HepG2 (cell line): ENCODE results near the gene CYB5A. TPM values are rescaled to one million over a fixed set of nuclear protein-coding genes. Genes with fewer than 3 reads are reported as not detected.

ENCODE experiments used
- ARNTL ChIP-seq: sonication (generic); formaldehyde crosslinking; IDR thresholded peaks from 2 replicates; pipeline ENCODE4 v1.4.0; 2020; ENCODE audit warnings: mild to moderate bottlenecking, missing genetic modification reagents
- CBFB ChIP-seq: sonication (generic); formaldehyde crosslinking; IDR thresholded peaks from 2 replicates; pipeline ENCODE4 v1.4.0; 2020; ENCODE audit warnings: missing genetic modification reagents
- CBX5 ChIP-seq: sonication (generic); formaldehyde crosslinking; IDR thresholded peaks from 2 replicates; pipeline ENCODE4 v1.4.0; 2020; ENCODE audit warnings: missing genetic modification reagents, borderline replicate concordance
- KDM5A ChIP-seq: fragments of 200-600 bp; sonication (generic); IDR thresholded peaks from 2 replicates; pipeline ENCODE4 v1.7.0; 2018; ENCODE audit warnings: antibody characterized with exemption, mild to moderate bottlenecking, low read length, borderline replicate concordance
- NFE2L2 ChIP-seq: fragments of 150-350 bp; IDR thresholded peaks from 2 replicates; pipeline ENCODE4 v1.6.1; 2014; ENCODE audit warnings: low read length
- PTBP1 ChIP-seq: fragments of 200-400 bp; formaldehyde crosslinking; IDR thresholded peaks from 2 replicates; pipeline ENCODE4 v1.6.1; 2018; ENCODE audit warnings: low read length, low read depth; ENCODE audit not compliant: poor library complexity, severe bottlenecking
- RAD21 ChIP-seq: fragments of 450-650 bp; formaldehyde crosslinking; IDR thresholded peaks from 2 replicates; pipeline ENCODE4 v1.5.0; 2020; ENCODE audit warnings: mild to moderate bottlenecking
- ZFX ChIP-seq: sonication (generic); formaldehyde crosslinking; IDR thresholded peaks from 2 replicates; pipeline ENCODE4 v1.4.0; 2020; ENCODE audit warnings: mild to moderate bottlenecking, low read depth, missing genetic modification reagents, moderate library complexity
- ZMYM2 ChIP-seq: sonication (generic); formaldehyde crosslinking; IDR thresholded peaks from 2 replicates; pipeline ENCODE4 v1.8.0; 2022; ENCODE audit warnings: mild to moderate bottlenecking, missing genetic modification reagents
- ZNF264 ChIP-seq: sonication (generic); formaldehyde crosslinking; IDR thresholded peaks from 2 replicates; pipeline ENCODE4 v1.4.0; 2020; ENCODE audit warnings: missing genetic modification reagents
- ZNF644 ChIP-seq: IDR thresholded peaks from 2 replicates; pipeline ENCODE4 v1.6.1; 2016; ENCODE audit warnings: low read depth
- ZNF792 ChIP-seq: IDR thresholded peaks from 2 replicates; pipeline ENCODE4 v1.6.1; 2016
- polyA plus RNA-seq, 8 experiments: library from polyadenylated mRNA; depleted of rRNA in 3 of 8; stranded (reverse) in 7 of 8; unstranded in 1 of 8; fragments of >200 nt; fragmentation: Illumina TruSeq in 4 of 8; extraction: Trizol in 4 of 8; gene quantifications; 2 replicates each; pipeline versions ENCODE4 v1.2.1 to v1.2.3, GENCODE V29; 2011 to 2016; ENCODE audit warnings: low read depth in 4 of 8, missing spikeins in 1 of 8, mixed read lengths in 1 of 8; ENCODE audit not compliant: insufficient read depth in 1 of 8
- total RNA-seq, 5 experiments: library from RNA; depleted of rRNA; stranded (reverse); fragments of >200 nt; fragmentation: Illumina TruSeq; extraction: Trizol; gene quantifications; 2 replicates each; pipeline ENCODE4 v1.2.3, GENCODE V29; 2016; ENCODE audit warnings: low read depth in 1 of 5
- TF ChIP-seq, protein P1 (sequence below): sonication (generic); formaldehyde crosslinking; IDR thresholded peaks from 2 replicates; pipeline ENCODE4 v1.4.0; 2020; ENCODE audit warnings: missing genetic modification reagents
- TF ChIP-seq, protein P2 (sequence below): sonication (generic); formaldehyde crosslinking; IDR thresholded peaks from 2 replicates; pipeline ENCODE4 v1.5.1; 2020; ENCODE audit warnings: mild to moderate bottlenecking, missing genetic modification reagents, moderate library complexity
- TF ChIP-seq, protein P3 (sequence below): sonication (generic); formaldehyde crosslinking; IDR thresholded peaks from 2 replicates; pipeline ENCODE4 v1.8.1; 2023; ENCODE audit warnings: mild to moderate bottlenecking, missing genetic modification reagents
- TF ChIP-seq, protein P4 (sequence below): sonication (generic); formaldehyde crosslinking; IDR thresholded peaks from 2 replicates; pipeline ENCODE4 v1.5.0; 2020; ENCODE audit warnings: missing genetic modification reagents
- TF ChIP-seq, protein P5 (sequence below): sonication (generic); formaldehyde crosslinking; IDR thresholded peaks from 2 replicates; pipeline ENCODE4 v1.4.0; 2020; ENCODE audit warnings: mild to moderate bottlenecking, low read depth, missing genetic modification reagents

The CYB5A gene
- total and polyA plus RNA-seq, 2 of the 13 experiments (the other 11 are each of a cell fraction or from before 2014, with no cell fraction given) = 215 to 356 TPM

DNA sequence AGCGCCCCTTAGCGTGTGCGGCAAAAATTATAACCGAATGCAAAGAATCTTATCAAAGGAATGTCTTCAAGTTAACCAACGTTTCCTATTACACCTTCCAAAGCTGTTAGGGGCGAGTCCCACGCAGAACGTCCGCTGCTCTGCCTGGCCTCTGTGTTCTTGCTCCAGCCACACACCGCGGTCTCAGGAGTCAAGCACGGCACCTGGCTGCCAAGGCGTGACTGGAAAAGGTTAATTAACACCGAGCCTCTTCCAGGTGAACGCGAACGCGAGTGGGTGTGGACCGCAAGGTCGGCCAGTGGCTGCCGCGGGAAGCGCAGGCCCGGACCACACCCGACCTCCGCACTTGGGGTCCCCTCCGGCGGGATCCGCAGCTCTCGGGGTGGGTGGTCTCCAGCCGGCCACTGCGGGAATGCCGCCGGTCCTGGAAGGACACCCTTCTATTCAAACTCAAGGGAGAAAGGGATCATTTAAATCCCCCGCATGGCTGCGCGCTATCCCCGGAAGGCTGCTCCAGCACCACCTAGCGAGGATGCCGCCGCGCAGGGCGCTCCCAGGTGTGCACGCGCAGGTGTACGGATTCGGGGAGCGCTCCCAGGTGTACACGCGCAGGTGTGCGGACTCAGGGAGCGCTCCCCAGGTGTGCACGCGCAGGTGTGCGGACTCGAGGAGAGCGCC is 830 bp downstream of the CYB5A start (continued):
- TF ChIP-seq, protein P1, sequence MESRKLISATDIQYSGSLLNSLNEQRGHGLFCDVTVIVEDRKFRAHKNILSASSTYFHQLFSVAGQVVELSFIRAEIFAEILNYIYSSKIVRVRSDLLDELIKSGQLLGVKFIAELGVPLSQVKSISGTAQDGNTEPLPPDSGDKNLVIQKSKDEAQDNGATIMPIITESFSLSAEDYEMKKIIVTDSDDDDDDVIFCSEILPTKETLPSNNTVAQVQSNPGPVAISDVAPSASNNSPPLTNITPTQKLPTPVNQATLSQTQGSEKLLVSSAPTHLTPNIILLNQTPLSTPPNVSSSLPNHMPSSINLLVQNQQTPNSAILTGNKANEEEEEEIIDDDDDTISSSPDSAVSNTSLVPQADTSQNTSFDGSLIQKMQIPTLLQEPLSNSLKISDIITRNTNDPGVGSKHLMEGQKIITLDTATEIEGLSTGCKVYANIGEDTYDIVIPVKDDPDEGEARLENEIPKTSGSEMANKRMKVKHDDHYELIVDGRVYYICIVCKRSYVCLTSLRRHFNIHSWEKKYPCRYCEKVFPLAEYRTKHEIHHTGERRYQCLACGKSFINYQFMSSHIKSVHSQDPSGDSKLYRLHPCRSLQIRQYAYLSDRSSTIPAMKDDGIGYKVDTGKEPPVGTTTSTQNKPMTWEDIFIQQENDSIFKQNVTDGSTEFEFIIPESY = peak; percentile 54
- 0 out of 2 replicates have a peak, but pooled peaks have one; percentile 50 for TF ChIP-seq ARNTL (CRISPR knock-in tag)
- TF ChIP-seq PTBP1 = no peak
- TF ChIP-seq, protein P2, sequence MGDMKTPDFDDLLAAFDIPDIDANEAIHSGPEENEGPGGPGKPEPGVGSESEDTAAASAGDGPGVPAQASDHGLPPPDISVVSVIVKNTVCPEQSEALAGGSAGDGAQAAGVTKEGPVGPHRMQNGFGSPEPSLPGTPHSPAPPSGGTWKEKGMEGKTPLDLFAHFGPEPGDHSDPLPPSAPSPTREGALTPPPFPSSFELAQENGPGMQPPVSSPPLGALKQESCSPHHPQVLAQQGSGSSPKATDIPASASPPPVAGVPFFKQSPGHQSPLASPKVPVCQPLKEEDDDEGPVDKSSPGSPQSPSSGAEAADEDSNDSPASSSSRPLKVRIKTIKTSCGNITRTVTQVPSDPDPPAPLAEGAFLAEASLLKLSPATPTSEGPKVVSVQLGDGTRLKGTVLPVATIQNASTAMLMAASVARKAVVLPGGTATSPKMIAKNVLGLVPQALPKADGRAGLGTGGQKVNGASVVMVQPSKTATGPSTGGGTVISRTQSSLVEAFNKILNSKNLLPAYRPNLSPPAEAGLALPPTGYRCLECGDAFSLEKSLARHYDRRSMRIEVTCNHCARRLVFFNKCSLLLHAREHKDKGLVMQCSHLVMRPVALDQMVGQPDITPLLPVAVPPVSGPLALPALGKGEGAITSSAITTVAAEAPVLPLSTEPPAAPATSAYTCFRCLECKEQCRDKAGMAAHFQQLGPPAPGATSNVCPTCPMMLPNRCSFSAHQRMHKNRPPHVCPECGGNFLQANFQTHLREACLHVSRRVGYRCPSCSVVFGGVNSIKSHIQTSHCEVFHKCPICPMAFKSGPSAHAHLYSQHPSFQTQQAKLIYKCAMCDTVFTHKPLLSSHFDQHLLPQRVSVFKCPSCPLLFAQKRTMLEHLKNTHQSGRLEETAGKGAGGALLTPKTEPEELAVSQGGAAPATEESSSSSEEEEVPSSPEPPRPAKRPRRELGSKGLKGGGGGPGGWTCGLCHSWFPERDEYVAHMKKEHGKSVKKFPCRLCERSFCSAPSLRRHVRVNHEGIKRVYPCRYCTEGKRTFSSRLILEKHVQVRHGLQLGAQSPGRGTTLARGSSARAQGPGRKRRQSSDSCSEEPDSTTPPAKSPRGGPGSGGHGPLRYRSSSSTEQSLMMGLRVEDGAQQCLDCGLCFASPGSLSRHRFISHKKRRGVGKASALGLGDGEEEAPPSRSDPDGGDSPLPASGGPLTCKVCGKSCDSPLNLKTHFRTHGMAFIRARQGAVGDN = peak; percentile 70
- TF ChIP-seq ZFX = peak; percentile 59; the same call in 1 of the 2 replicates
- peak; percentile 59; the same call in 1 of the 2 replicates for TF ChIP-seq KDM5A
- peak; percentile 38; the same call in 1 of the 2 replicates for TF ChIP-seq CBFB (CRISPR knock-in tag)
- no peak for TF ChIP-seq ZNF792
- no peak for TF ChIP-seq ZMYM2 (CRISPR knock-in tag)
- TF ChIP-seq ZNF264 (CRISPR knock-in tag) = no peak
- TF ChIP-seq, protein P3, sequence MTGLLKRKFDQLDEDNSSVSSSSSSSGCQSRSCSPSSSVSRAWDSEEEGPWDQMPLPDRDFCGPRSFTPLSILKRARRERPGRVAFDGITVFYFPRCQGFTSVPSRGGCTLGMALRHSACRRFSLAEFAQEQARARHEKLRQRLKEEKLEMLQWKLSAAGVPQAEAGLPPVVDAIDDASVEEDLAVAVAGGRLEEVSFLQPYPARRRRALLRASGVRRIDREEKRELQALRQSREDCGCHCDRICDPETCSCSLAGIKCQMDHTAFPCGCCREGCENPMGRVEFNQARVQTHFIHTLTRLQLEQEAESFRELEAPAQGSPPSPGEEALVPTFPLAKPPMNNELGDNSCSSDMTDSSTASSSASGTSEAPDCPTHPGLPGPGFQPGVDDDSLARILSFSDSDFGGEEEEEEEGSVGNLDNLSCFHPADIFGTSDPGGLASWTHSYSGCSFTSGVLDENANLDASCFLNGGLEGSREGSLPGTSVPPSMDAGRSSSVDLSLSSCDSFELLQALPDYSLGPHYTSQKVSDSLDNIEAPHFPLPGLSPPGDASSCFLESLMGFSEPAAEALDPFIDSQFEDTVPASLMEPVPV (CRISPR knock-in tag) = 0 out of 2 replicates have a peak, but pooled peaks have one; percentile 50
- TF ChIP-seq CBX5 = peak; percentile 20; the same call in 1 of the 2 replicates
- TF ChIP-seq, protein P4, sequence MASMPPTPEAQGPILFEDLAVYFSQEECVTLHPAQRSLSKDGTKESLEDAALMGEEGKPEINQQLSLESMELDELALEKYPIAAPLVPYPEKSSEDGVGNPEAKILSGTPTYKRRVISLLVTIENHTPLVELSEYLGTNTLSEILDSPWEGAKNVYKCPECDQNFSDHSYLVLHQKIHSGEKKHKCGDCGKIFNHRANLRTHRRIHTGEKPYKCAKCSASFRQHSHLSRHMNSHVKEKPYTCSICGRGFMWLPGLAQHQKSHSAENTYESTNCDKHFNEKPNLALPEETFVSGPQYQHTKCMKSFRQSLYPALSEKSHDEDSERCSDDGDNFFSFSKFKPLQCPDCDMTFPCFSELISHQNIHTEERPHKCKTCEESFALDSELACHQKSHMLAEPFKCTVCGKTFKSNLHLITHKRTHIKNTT = no peak
- no peak; the same call in 1 of the 2 replicates for TF ChIP-seq RAD21
- TF ChIP-seq, protein P5, sequence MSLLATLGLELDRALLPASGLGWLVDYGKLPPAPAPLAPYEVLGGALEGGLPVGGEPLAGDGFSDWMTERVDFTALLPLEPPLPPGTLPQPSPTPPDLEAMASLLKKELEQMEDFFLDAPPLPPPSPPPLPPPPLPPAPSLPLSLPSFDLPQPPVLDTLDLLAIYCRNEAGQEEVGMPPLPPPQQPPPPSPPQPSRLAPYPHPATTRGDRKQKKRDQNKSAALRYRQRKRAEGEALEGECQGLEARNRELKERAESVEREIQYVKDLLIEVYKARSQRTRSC (CRISPR knock-in tag) = no peak
- no peak for TF ChIP-seq NFE2L2
- no peak for TF ChIP-seq ZNF644 (CRISPR knock-in tag)
